GM18505 (cell line): ENCODE results near the gene SPNS1.
"Not testable (repeated sequence)": the region's sequence is repeated elsewhere in the genome, so short reads cannot be mapped to it uniquely, and the experiment has no call there.

Experiments used
- ATAC-seq: cut with Tn5 transposase; IDR thresholded peaks from one replicate; pipeline ENCODE4 v1.9.1; 2021; ENCODE audit not compliant: unreplicated experiment
- POLR2A ChIP-seq: IDR thresholded peaks from 4 replicates; pipeline ENCODE4 v1.6.1; 2011; ENCODE audit warnings: borderline replicate concordance; ENCODE audit not compliant: insufficient read depth, insufficient read length; ENCODE audit errors: extremely low read depth

Gene SPNS1

GRCh38 chr16:28989363-28989762 is 14.8 kb downstream of the SPNS1 start:
- ATAC-seq = no peak
- TF ChIP-seq POLR2A = no peak

- ATAC-seq = no peak
- no peak for TF ChIP-seq POLR2A
Observed at GRCh38 chr16:28990375-28991040, 15.9 kb downstream of the SPNS1 start.

GRCh38 chr16:28991687-28992086 is 17.1 kb downstream of the SPNS1 start:
- no peak for TF ChIP-seq POLR2A
- ATAC-seq = no peak

- no peak for TF ChIP-seq POLR2A
Observed at GRCh38 chr16:28992496-28992895, 17.9 kb downstream of the SPNS1 start.

GRCh38 chr16:28998837-28999236 is 24.3 kb downstream of the SPNS1 start:
- no peak for TF ChIP-seq POLR2A

More at GRCh38 chr16:28992496-28992895, 17.9 kb downstream of the SPNS1 start:
- no peak for ATAC-seq

GRCh38 chr16:28999577-28999976 is 25.0 kb downstream of the SPNS1 start:
- ATAC-seq = no peak
- TF ChIP-seq POLR2A = no peak

More at GRCh38 chr16:28998837-28999236, 24.3 kb downstream of the SPNS1 start:
- no peak for ATAC-seq

- ATAC-seq = no peak
- TF ChIP-seq POLR2A = no peak
Observed at GRCh38 chr16:29000019-29000418, 25.4 kb downstream of the SPNS1 start.

GRCh38 chr16:29004496-29005139 is 30.0 kb downstream of the SPNS1 start:
- ATAC-seq = not testable (repeated sequence)

GRCh38 chr16:29007730-29008593 is 33.4 kb downstream of the SPNS1 start:
- TF ChIP-seq POLR2A = no peak
- ATAC-seq = no peak

GRCh38 chr16:29009050-29009837 is 34.7 kb downstream of the SPNS1 start:
- TF ChIP-seq POLR2A = no peak
- ATAC-seq = no peak

GRCh38 chr16:29009838-29010166 is 35.2 kb downstream of the SPNS1 start:
- no peak for ATAC-seq
- TF ChIP-seq POLR2A = no peak

GRCh38 chr16:29011112-29011511 is 36.5 kb downstream of the SPNS1 start:
- ATAC-seq = no peak
- TF ChIP-seq POLR2A = no peak

GRCh38 chr16:29011851-29012250 is 37.3 kb downstream of the SPNS1 start:
- no peak for TF ChIP-seq POLR2A
- no peak for ATAC-seq
